ENCODE results near the gene DHRS11.

GRCh38 chr17:36610474-36610873 is 18.8 kb downstream of the DHRS11 start:
- no peak for TF ChIP-seq CTCF (IDR thresholded peaks at IDR 0.05)
- TF ChIP-seq POLR2A (IDR thresholded peaks at IDR 0.05): no peak

All from esophagus squamous epithelium (tissue), 4 donors.